ENCODE data around the gene ITPR3. TPM values are rescaled to one million over a fixed set of nuclear protein-coding genes. Genes with fewer than 3 reads are reported as not detected.

Gene ITPR3
- total RNA-seq, 2 donors from 2014 or later = 57.0 to 59.7 TPM

GRCh38 chr6:33671744-33672072 lies 50.6 kb downstream of the ITPR3 start:
- Mint-ChIP-seq H3K27ac (no peak overlapping the region), H3K36me3 (ENCODE audit: low read depth) (peaks cover 92% of the 10 kb centered on the region), H3K9me3 (no peaks in the 10 kb centered on the region), H3K27me3 (no peaks in the 10 kb centered on the region), H3K4me3 (no peak overlapping the region), H3K4me1 (peaks cover 10% of the 10 kb centered on the region)
- no peak for ATAC-seq (replicated peaks)

DNA sequence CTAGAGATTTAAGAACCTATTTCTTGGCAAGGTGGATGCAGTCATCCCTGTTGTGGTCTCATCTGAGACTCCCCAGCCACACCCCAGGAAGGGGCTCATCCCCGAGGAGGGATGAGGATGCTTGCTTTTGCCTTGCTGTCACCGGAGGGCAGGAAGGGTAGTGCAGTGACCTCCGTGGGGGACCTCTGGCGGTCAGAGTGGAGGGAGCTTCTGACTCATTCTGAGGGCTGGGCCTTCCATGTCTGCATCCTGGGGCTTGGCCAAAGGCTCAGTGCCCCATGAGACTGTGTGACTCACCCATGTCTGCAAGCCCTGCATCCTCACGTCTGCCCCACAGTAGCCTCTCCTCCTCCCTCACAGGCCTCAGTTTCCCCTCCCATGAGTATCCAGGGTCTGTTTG lies 51.7 kb downstream of the ITPR3 start:
- H3K27me3 Mint-ChIP-seq = no peaks in the 10 kb centered on the region
- peaks cover 94% of the 10 kb centered on the region for H3K36me3 Mint-ChIP-seq (ENCODE audit: low read depth)
- no peaks in the 10 kb centered on the region for H3K9me3 Mint-ChIP-seq
- no peak overlapping the region for H3K4me3 Mint-ChIP-seq
- H3K4me1 Mint-ChIP-seq = peaks cover 10% of the 10 kb centered on the region
- no peak for ATAC-seq (replicated peaks)
- H3K27ac Mint-ChIP-seq = no peak overlapping the region

DNA sequence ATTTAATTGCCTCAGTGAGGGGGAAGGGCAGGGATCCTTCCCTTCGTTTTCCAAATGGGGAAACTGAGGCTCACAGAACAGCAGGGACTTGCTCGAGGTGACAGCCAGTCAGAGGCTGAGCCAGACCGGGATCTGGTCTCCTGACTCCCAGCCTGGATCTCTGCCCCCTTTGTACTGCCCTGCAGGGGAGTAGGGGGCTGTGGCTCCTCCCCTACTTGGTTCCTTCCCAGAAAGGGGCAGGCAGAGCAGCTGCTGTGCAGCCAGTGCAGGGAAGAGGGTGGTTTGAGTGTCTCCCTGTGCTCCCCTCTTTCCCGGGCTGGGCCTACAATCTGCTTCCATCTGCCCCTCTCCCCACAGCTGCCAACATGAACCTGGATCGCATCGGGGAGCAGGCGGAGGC lies 52.7 kb downstream of the ITPR3 start:
- H3K9me3 Mint-ChIP-seq = no peaks in the 10 kb centered on the region
- H3K27ac Mint-ChIP-seq = no peak overlapping the region
- no peaks in the 10 kb centered on the region for H3K27me3 Mint-ChIP-seq
- ATAC-seq (replicated peaks) = no peak
- H3K4me3 Mint-ChIP-seq = no peak overlapping the region
- peaks cover 94% of the 10 kb centered on the region for H3K36me3 Mint-ChIP-seq (ENCODE audit: low read depth)
- peaks cover under 1% of the 10 kb centered on the region for H3K4me1 Mint-ChIP-seq

- Mint-ChIP-seq H3K9me3 (no peaks in the 10 kb centered on the region), H3K27me3 (no peaks in the 10 kb centered on the region), H3K4me1 (no peaks in the 10 kb centered on the region), H3K36me3 (ENCODE audit: low read depth) (peaks cover 92% of the 10 kb centered on the region), H3K27ac (no peak overlapping the region), H3K4me3 (no peak overlapping the region)
- ATAC-seq (replicated peaks) = no peak
Observed at GRCh38 chr6:33675968-33676367, 54.8 kb downstream of the ITPR3 start.

- Mint-ChIP-seq H3K36me3 (ENCODE audit: low read depth) (peaks cover 92% of the 10 kb centered on the region), H3K27ac (no peak overlapping the region), H3K4me3 (no peak overlapping the region), H3K27me3 (no peaks in the 10 kb centered on the region), H3K9me3 (no peaks in the 10 kb centered on the region), H3K4me1 (no peaks in the 10 kb centered on the region)
- no peak for ATAC-seq (replicated peaks)
Observed at GRCh38 chr6:33676416-33677142, 55.5 kb downstream of the ITPR3 start.

- Mint-ChIP-seq H3K4me1 (no peaks in the 10 kb centered on the region), H3K4me3 (no peak overlapping the region), H3K36me3 (ENCODE audit: low read depth) (peaks cover 91% of the 10 kb centered on the region), H3K27me3 (no peaks in the 10 kb centered on the region), H3K9me3 (no peaks in the 10 kb centered on the region), H3K27ac (no peak overlapping the region)
- no peak for ATAC-seq (replicated peaks)
Observed at GRCh38 chr6:33677143-33677660, 56.1 kb downstream of the ITPR3 start.

GRCh38 chr6:33677689-33678088 lies 56.6 kb downstream of the ITPR3 start:
- Mint-ChIP-seq H3K27ac (no peak overlapping the region), H3K27me3 (no peaks in the 10 kb centered on the region), H3K9me3 (no peaks in the 10 kb centered on the region), H3K4me1 (peaks cover 3% of the 10 kb centered on the region), H3K4me3 (no peak overlapping the region), H3K36me3 (ENCODE audit: low read depth) (peaks cover 94% of the 10 kb centered on the region)
- ATAC-seq (replicated peaks) = no peak

GRCh38 chr6:33678233-33678931 lies 57.3 kb downstream of the ITPR3 start:
- ATAC-seq (replicated peaks) = no peak
- Mint-ChIP-seq H3K4me3 (no peak overlapping the region), H3K4me1 (peaks cover 6% of the 10 kb centered on the region), H3K27ac (no peak overlapping the region), H3K9me3 (no peaks in the 10 kb centered on the region), H3K27me3 (no peaks in the 10 kb centered on the region), H3K36me3 (ENCODE audit: low read depth) (peaks cover 93% of the 10 kb centered on the region)

DNA sequence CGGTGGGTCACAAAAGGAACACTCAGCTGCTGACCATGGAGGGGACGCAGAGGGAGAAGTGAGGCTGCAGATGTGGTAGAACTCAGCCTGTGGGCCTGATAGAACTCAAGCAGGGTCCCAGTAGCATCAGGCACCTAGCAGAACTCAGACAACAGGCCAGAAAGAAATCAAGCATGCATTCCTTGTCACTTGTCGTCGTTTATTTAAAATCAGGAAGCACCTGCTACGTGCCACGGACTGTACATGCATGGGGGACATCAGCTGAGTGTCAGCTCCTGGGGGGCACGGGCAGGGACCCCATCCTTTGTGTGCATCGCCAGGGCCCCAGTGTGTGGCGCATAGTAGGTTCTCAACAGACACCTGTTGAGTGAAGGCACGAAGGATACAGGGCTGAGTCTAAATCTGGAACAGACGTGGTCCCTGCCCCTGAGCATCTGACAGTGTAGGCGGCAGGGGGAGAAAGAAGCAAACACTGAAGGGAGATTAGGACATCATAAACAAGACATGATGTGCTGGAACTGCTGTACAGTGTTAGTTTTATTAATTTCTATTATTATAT lies 57.9 kb downstream of the ITPR3 start:
- no peak for ATAC-seq (replicated peaks)
- H3K36me3 Mint-ChIP-seq (ENCODE audit: low read depth) = peaks cover 93% of the 10 kb centered on the region
- no peak overlapping the region for H3K4me3 Mint-ChIP-seq
- H3K4me1 Mint-ChIP-seq = peaks cover 6% of the 10 kb centered on the region
- no peak overlapping the region for H3K27ac Mint-ChIP-seq
- H3K27me3 Mint-ChIP-seq = no peaks in the 10 kb centered on the region
- no peaks in the 10 kb centered on the region for H3K9me3 Mint-ChIP-seq

DNA sequence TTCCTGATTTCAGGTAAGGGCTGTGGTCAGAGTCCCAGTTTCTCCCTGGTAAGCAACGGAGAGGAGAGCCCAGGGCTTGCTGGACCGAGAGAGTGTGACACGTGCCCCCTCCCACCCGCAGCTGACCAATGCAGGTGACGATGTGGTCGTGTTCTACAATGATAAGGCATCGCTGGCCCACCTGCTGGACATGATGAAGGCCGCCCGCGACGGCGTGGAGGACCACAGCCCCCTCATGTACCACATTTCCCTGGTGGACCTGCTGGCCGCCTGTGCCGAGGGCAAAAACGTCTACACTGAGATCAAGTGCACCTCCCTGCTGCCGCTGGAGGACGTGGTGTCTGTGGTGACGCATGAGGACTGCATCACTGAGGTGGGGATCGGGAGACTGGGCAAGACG lies 58.6 kb downstream of the ITPR3 start:
- peaks cover 93% of the 10 kb centered on the region for H3K36me3 Mint-ChIP-seq (ENCODE audit: low read depth)
- no peak for ATAC-seq (replicated peaks)
- no peaks in the 10 kb centered on the region for H3K9me3 Mint-ChIP-seq
- H3K27me3 Mint-ChIP-seq = no peaks in the 10 kb centered on the region
- H3K27ac Mint-ChIP-seq = no peak overlapping the region
- H3K4me1 Mint-ChIP-seq = peaks cover 6% of the 10 kb centered on the region
- H3K4me3 Mint-ChIP-seq = no peak overlapping the region

DNA sequence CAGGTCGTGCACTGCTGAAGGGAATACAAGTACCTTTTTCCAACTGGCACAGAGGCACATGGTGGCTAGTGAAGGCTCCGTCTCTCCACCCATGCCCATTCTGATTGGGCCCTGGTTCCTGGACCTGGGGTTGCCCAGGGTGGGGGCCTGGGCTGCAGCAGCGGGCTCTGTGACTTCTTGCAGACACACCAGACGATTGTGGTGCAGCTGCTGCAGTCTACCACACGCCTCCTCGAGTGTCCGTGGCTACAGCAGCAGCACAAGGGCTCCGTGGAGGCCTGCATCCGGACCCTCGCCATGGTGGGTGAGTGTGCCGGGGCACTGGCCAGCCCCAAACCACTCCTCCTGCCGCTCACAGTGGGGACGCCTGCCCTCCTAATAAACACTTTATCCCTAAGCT lies 61.2 kb downstream of the ITPR3 start:
- ATAC-seq (replicated peaks) = no peak
- H3K9me3 Mint-ChIP-seq = no peaks in the 10 kb centered on the region
- peaks cover 93% of the 10 kb centered on the region for H3K36me3 Mint-ChIP-seq (ENCODE audit: low read depth)
- H3K4me3 Mint-ChIP-seq = peak overlapping the region; percentile 50
- peaks cover 6% of the 10 kb centered on the region for H3K4me1 Mint-ChIP-seq
- H3K27me3 Mint-ChIP-seq = no peaks in the 10 kb centered on the region
- H3K27ac Mint-ChIP-seq = peak overlapping the region; percentile 88

- H3K27me3 Mint-ChIP-seq = no peaks in the 10 kb centered on the region
- H3K4me3 Mint-ChIP-seq = peak overlapping the region; percentile 50
- peaks cover 6% of the 10 kb centered on the region for H3K4me1 Mint-ChIP-seq
- ATAC-seq (replicated peaks) = peak; percentile 84
- H3K36me3 Mint-ChIP-seq (ENCODE audit: low read depth) = peaks cover 93% of the 10 kb centered on the region
- peak overlapping the region; percentile 88 for H3K27ac Mint-ChIP-seq
- H3K9me3 Mint-ChIP-seq = no peaks in the 10 kb centered on the region
Observed at GRCh38 chr6:33683051-33683571, 62.0 kb downstream of the ITPR3 start.

- no peaks in the 10 kb centered on the region for H3K27me3 Mint-ChIP-seq
- H3K27ac Mint-ChIP-seq = peak overlapping the region; percentile 88
- H3K36me3 Mint-ChIP-seq (ENCODE audit: low read depth) = peaks cover 93% of the 10 kb centered on the region
- peaks cover 6% of the 10 kb centered on the region for H3K4me1 Mint-ChIP-seq
- H3K9me3 Mint-ChIP-seq = no peaks in the 10 kb centered on the region
- ATAC-seq (replicated peaks) = peak; percentile 50
- H3K4me3 Mint-ChIP-seq = peak overlapping the region; percentile 50
Observed at GRCh38 chr6:33683576-33684427, 62.7 kb downstream of the ITPR3 start.

- Mint-ChIP-seq H3K4me3 (no peak overlapping the region), H3K4me1 (peaks cover 9% of the 10 kb centered on the region), H3K9me3 (no peaks in the 10 kb centered on the region), H3K36me3 (ENCODE audit: low read depth) (peaks cover 95% of the 10 kb centered on the region), H3K27ac (peak overlapping the region; percentile 88), H3K27me3 (no peaks in the 10 kb centered on the region)
- ATAC-seq (replicated peaks) = no peak
Observed at GRCh38 chr6:33684428-33684896, 63.3 kb downstream of the ITPR3 start.
